Kidney epithelial cell (primary cell): ENCODE measurements around the gene ST3GAL4. TPM values are rescaled to one million over a fixed set of nuclear protein-coding genes. Genes with fewer than 3 reads are reported as not detected.

Source experiments
- DNase-seq: peaks from one replicate; pipeline ENCODE4 v3.0.0-alpha.2; 2010; ENCODE audit warnings: low read depth
- H3K27me3 ChIP-seq: 2 replicates; pipeline ENCODE4 v1.6.0; 2011; ENCODE audit warnings: low read length; ENCODE audit not compliant: control insufficient read depth, insufficient read depth
- H3K36me3 ChIP-seq: 2 replicates; pipeline ENCODE4 v1.5.1; 2011; ENCODE audit warnings: low read length; ENCODE audit not compliant: control insufficient read depth, insufficient read depth
- H3K4me3 ChIP-seq: 2 replicates; pipeline ENCODE4 v1.5.1; 2011; ENCODE audit warnings: low read depth, mild to moderate bottlenecking, control low read depth, low read length
- CTCF ChIP-seq: IDR thresholded peaks from 2 replicates; pipeline ENCODE4 v1.5.1; 2011; ENCODE audit warnings: mild to moderate bottlenecking, moderate library complexity, low read length, control low read depth, inconsistent platforms; ENCODE audit not compliant: insufficient read depth, poor library complexity, severe bottlenecking
- total RNA-seq: library from RNA; depleted of rRNA; stranded (reverse); fragments of >200 nt; gene quantifications from 2 replicates; pipeline ENCODE4 v1.2.3, GENCODE V29; 2015

The ST3GAL4 gene
- total RNA-seq, 1 donor from 2014 or later, result 12.7 TPM

- H3K36me3 ChIP-seq, result peaks cover 1% of the 10 kb centered on the region
- no peak overlapping the region for H3K4me3 ChIP-seq
- no peaks in the 10 kb centered on the region for H3K27me3 ChIP-seq
- DNase-seq, result no peak
- TF ChIP-seq CTCF, result no peak
Observed at GRCh38 chr11:126357969-126358762, 2.7 kb downstream of the ST3GAL4 start.

GRCh38 chr11:126358763-126359160 is 3.3 kb downstream of the ST3GAL4 start:
- no peak for DNase-seq
- TF ChIP-seq CTCF, result no peak
- Histone ChIP-seq H3K36me3 (peaks cover 1% of the 10 kb centered on the region), H3K27me3 (no peaks in the 10 kb centered on the region), H3K4me3 (no peak overlapping the region)

GRCh38 chr11:126359431-126360048 is 4.1 kb downstream of the ST3GAL4 start:
- Histone ChIP-seq H3K36me3 (no peaks in the 10 kb centered on the region), H3K4me3 (no peak overlapping the region), H3K27me3 (no peaks in the 10 kb centered on the region)
- TF ChIP-seq CTCF, result no peak
- DNase-seq, result no peak

- TF ChIP-seq CTCF, result no peak
- no peak overlapping the region for H3K4me3 ChIP-seq
- no peak for DNase-seq
- no peaks in the 10 kb centered on the region for H3K36me3 ChIP-seq
- H3K27me3 ChIP-seq, result no peaks in the 10 kb centered on the region
Observed at GRCh38 chr11:126360049-126360446, 4.6 kb downstream of the ST3GAL4 start.

- Histone ChIP-seq H3K4me3 (no peak overlapping the region), H3K27me3 (no peaks in the 10 kb centered on the region), H3K36me3 (no peaks in the 10 kb centered on the region)
- DNase-seq, result no peak
- TF ChIP-seq CTCF, result no peak
Observed at GRCh38 chr11:126361400-126361799, 5.9 kb downstream of the ST3GAL4 start.
